ENCODE data around the gene PDE8A.

Gene PDE8A

GRCh38 chr15:84981711-84982300 is at the start of gene PDE8A:
Gene PDE8A, plus strand, starts transcription at chr15:84981856. Its CDS starts 307 bp downstream, at chr15:84982163.
- peak in 2 of 4 experiments; percentile 22 to 52 for DNase-seq

GRCh38 chr15:84934942-84935729 is 46.5 kb upstream of the PDE8A start:
- DNase-seq: no peak

- DNase-seq: no peak
Observed at GRCh38 chr15:84937144-84937543, 44.5 kb upstream of the PDE8A start.

GRCh38 chr15:84938726-84939125 is 42.9 kb upstream of the PDE8A start:
- DNase-seq: no peak

GRCh38 chr15:84940399-84940798 is 41.3 kb upstream of the PDE8A start:
- DNase-seq: no peak

GRCh38 chr15:84942456-84942855 is 39.2 kb upstream of the PDE8A start:
- DNase-seq: no peak

GRCh38 chr15:84944311-84944710 is 37.3 kb upstream of the PDE8A start:
- no peak for DNase-seq

GRCh38 chr15:84944861-84945260 is 36.8 kb upstream of the PDE8A start:
- no peak for DNase-seq

GRCh38 chr15:84946772-84947489 is 34.7 kb upstream of the PDE8A start:
- no peak for DNase-seq

GRCh38 chr15:84947947-84948830 is 33.5 kb upstream of the PDE8A start:
- DNase-seq: no peak

GRCh38 chr15:84949043-84949442 is 32.6 kb upstream of the PDE8A start:
- DNase-seq: no peak

GRCh38 chr15:84949845-84950569 is 31.6 kb upstream of the PDE8A start:
- no peak for DNase-seq

- DNase-seq: no peak
Observed at GRCh38 chr15:84950570-84951111, 31.0 kb upstream of the PDE8A start.

- DNase-seq: no peak
Observed at GRCh38 chr15:84951736-84952135, 29.9 kb upstream of the PDE8A start.

GRCh38 chr15:84953136-84953535 is 28.5 kb upstream of the PDE8A start:
- DNase-seq: no peak

GRCh38 chr15:84953726-84954125 is 27.9 kb upstream of the PDE8A start:
- no peak for DNase-seq

GRCh38 chr15:84955089-84955848 is 26.4 kb upstream of the PDE8A start:
- peak in 2 of 4 experiments; percentile 6 to 39 for DNase-seq

- no peak for DNase-seq
Observed at GRCh38 chr15:84956199-84956598, 25.5 kb upstream of the PDE8A start.

GRCh38 chr15:84960391-84961113 is 21.1 kb upstream of the PDE8A start:
- DNase-seq: no peak

GRCh38 chr15:84961114-84961452 is 20.6 kb upstream of the PDE8A start:
- no peak for DNase-seq

Measured in activated naive CD4-positive, alpha-beta T cell (primary cell).